K562 (cell line): ENCODE data around the gene BARHL2. TPM values are rescaled to one million over a fixed set of nuclear protein-coding genes. Genes with fewer than 3 reads are reported as not detected.

ENCODE experiments used
- ATAC-seq: fragments of 200-7000 bp; cut with Tn5 transposase; 3 replicates; pipeline ENCODE4 v1.9.1; 2020; ENCODE audit warnings: moderate library complexity
- BruUV-seq: library from RNA; stranded (reverse); fragments of 400-500 nt; replicated peaks from 2 replicates; lab custom pipeline; 2021; lab: Mats Ljungman, UMichigan
- CTCF ChIA-PET: fragments of 300-600 bp; formaldehyde crosslinking; extraction: SDS; loops from one replicate; lab custom pipeline; 2021; ENCODE audit warnings: low intra/inter-chr PET ratio; lab: Yijun Ruan, JAX
- POLR2A ChIA-PET: fragments of 300-600, 350-650 bp; sonication (Branson Sonifier 250); formaldehyde crosslinking; extraction: SDS; loops from one replicate; lab custom pipeline; 2021; ENCODE audit warnings: antibody characterized with exemption, inconsistent platforms; lab: Yijun Ruan, JAX
- DNase-seq, 4 experiments: peaks; one replicate each; pipeline versions ENCODE4 v3.0.0 to v3.0.0-alpha.2; 2011 to 2018; ENCODE audit warnings: low spot score in 3 of 4, mixed read lengths in 3 of 4; ENCODE audit errors: extremely low read depth in 1 of 4
- FAIRE-seq: peaks from 2 replicates; lab custom pipeline; 2011; peaks lifted over from hg19 to GRCh38; lab: Jason Lieb, UNC
- H2AFZ ChIP-seq: 2 replicates; pipeline ENCODE4 v1.6.0; 2011; ENCODE audit warnings: low read depth, low read length, control low read depth, inconsistent platforms
- H3K27ac ChIP-seq: fragments of 200-600 bp; 3 replicates; pipeline ENCODE4 v1.8.0; 2011; ENCODE audit warnings: low read depth, mild to moderate bottlenecking, control low read depth, inconsistent platforms, low read length, moderate library complexity, mixed read lengths; ENCODE audit errors: extremely low read depth
- H3K27me3 ChIP-seq, 2 experiments: fragments of 300-600 bp in 1 of 2; 2 replicates in 1 of 2; 3 replicates in 1 of 2; pipeline versions ENCODE4 v1.6.0 to v1.8.0; 2011; ENCODE audit warnings: inconsistent platforms in 2 of 2, low read length in 2 of 2, mild to moderate bottlenecking in 1 of 2, mixed read lengths in 1 of 2, moderate library complexity in 1 of 2; ENCODE audit not compliant: control insufficient read depth in 2 of 2, insufficient read depth in 2 of 2
- H3K36me3 ChIP-seq: fragments of 300-600 bp; 3 replicates; pipeline ENCODE4 v1.8.0; 2011; ENCODE audit warnings: mild to moderate bottlenecking, low read length, inconsistent platforms; ENCODE audit not compliant: control insufficient read depth, insufficient read depth
- H3K4me1 ChIP-seq, 2 experiments: fragments of 200-600 bp in 1 of 2; replicated peaks in 1 of 2; 2 replicates in 1 of 2; 3 replicates in 1 of 2; pipeline versions ENCODE4 v1.5.1 to v1.8.0; 2011; ENCODE audit warnings: inconsistent platforms in 2 of 2, low read length in 2 of 2, mild to moderate bottlenecking in 1 of 2, mixed read lengths in 1 of 2, moderate library complexity in 1 of 2; ENCODE audit not compliant: control insufficient read depth in 2 of 2, insufficient read depth in 2 of 2
- H3K4me2 ChIP-seq: 2 replicates; pipeline ENCODE4 v1.6.1; 2011; ENCODE audit warnings: low read length, control low read depth, inconsistent platforms, mixed read lengths; ENCODE audit not compliant: insufficient read depth
- H3K4me3 ChIP-seq: fragments of 200-600 bp; sonication (generic), shearing (Covaris generic); 2 replicates; pipeline ENCODE4 v1.5.1; 2016; ENCODE audit warnings: control low read depth, inconsistent platforms
- H3K79me2 ChIP-seq: fragments of 200-600 bp; 3 replicates; pipeline ENCODE4 v1.8.0; 2011; ENCODE audit warnings: low read length, inconsistent platforms; ENCODE audit not compliant: control insufficient read depth, insufficient read depth
- H3K9ac ChIP-seq, 2 experiments: 2 replicates each; pipeline versions ENCODE4 v1.6.0 to v1.6.1; 2011; ENCODE audit warnings: low read depth in 2 of 2, low read length in 2 of 2, control low read depth in 1 of 2, inconsistent platforms in 1 of 2, mild to moderate bottlenecking in 1 of 2, mixed read lengths in 1 of 2; ENCODE audit not compliant: insufficient read depth in 1 of 2
- H3K9me1 ChIP-seq: one replicate; pipeline ENCODE4 v1.6.0; 2011; ENCODE audit warnings: inconsistent platforms, mild to moderate bottlenecking, low read length, moderate library complexity; ENCODE audit not compliant: control insufficient read depth, insufficient read depth
- H3K9me3 ChIP-seq: replicated peaks from 2 replicates; pipeline ENCODE4 v1.5.1; 2011; ENCODE audit warnings: low read depth, low read length, inconsistent platforms; ENCODE audit not compliant: control insufficient read depth, insufficient read depth
- H4K20me1 ChIP-seq: replicated peaks from 2 replicates; pipeline ENCODE4 v1.6.1; 2011; ENCODE audit warnings: low read length, inconsistent platforms, mixed read lengths; ENCODE audit not compliant: control insufficient read depth, insufficient read depth
- REST ChIP-seq, 2 experiments: fragments of 450-650 bp; formaldehyde crosslinking in 1 of 2; IDR thresholded peaks; 2 replicates each; pipeline versions ENCODE4 v1.4.0 to v1.6.1; 2014 to 2020; ENCODE audit warnings: mild to moderate bottlenecking in 2 of 2, borderline replicate concordance in 1 of 2, low read depth in 1 of 2
- ZNF263 ChIP-seq: sonication (generic); formaldehyde crosslinking; IDR thresholded peaks from 2 replicates; pipeline ENCODE4 v1.8.0; 2022; ENCODE audit warnings: mild to moderate bottlenecking, missing genetic modification reagents, borderline replicate concordance
- WGBS: fragments of 100-300 bp; shearing (Covaris generic); methylation state at CpG from one replicate; pipeline ENCODE4 v1.1.6; 2016; ENCODE audit warnings: low coverage, mixed read lengths; ENCODE audit not compliant: insufficient coverage; ENCODE audit errors: missing lambda C conversion rate; 5-methylcytosine and 5-hydroxymethylcytosine counted together
- in situ Hi-C: fragments of 300-500 bp; cut with MboI; formaldehyde crosslinking; loops from 4 replicates; pipeline ENCODE4 v1.15.0; 2018; ENCODE audit warnings: inconsistent platforms, mixed read lengths
- intact Hi-C: fragments of 100-400 bp; cut with micrococcal nuclease; formaldehyde crosslinking; loops from 2 replicates; pipeline ENCODE4 v1.14.2; 2022
- polyA plus RNA-seq, 8 experiments: library from polyadenylated mRNA; depleted of rRNA in 4 of 8; stranded (reverse) in 5 of 8; unstranded in 3 of 8; fragments of >200 nt; fragmentation: Nextera tagmentation in 2 of 8; fragmentation: Illumina TruSeq in 1 of 8; extraction: Ambion mirVana in 2 of 8; extraction: Trizol in 1 of 8; gene quantifications; 2 replicates each; pipeline versions ENCODE4 v1.2.1 to v1.2.3, GENCODE V29; 2011 to 2014; ENCODE audit warnings: inconsistent platforms in 1 of 8, missing spikeins in 1 of 8
- total RNA-seq, 7 experiments: library from RNA; depleted of rRNA in 6 of 7; stranded (reverse); fragments of >200 nt in 6 of 7; fragmentation: Illumina TruSeq in 2 of 7; extraction: Trizol in 2 of 7; gene quantifications; 2 replicates each; pipeline versions ENCODE4 v1.2.1 to v1.2.3, GENCODE V29; 2011 to 2021; ENCODE audit warnings: low replicate concordance in 1 of 7

BARHL2 gene
- total and polyA plus RNA-seq, 9 of the 15 experiments (the other 6 are each of a cell fraction or from before 2014, with no cell fraction given) = 0.06 to 0.11 (median 0.09) TPM; not detected in 6

GRCh38 chr1:90728502-90729287 lies 11.6 kb upstream of the BARHL2 start:
- Histone ChIP-seq H3K79me2 (no peaks in the 10 kb centered on the region), H3K9me3 (no peaks in the 10 kb centered on the region), H4K20me1 (no peaks in the 10 kb centered on the region), H3K27me3 (peaks cover 0 to 2% of the 10 kb centered on the region in 2 experiments; a peak in 2 of 5 replicates), H3K27ac (no peak overlapping the region), H3K9me1 (no peaks in the 10 kb centered on the region), H3K4me2 (no peak overlapping the region), H3K4me1 (peaks cover 6 to 14% of the 10 kb centered on the region in 2 experiments; a peak in 4 of 5 replicates), H3K9ac (no peak overlapping the region; a peak in 1 of 4 replicates), H3K36me3 (no peaks in the 10 kb centered on the region), H3K4me3 (no peak overlapping the region), H2AFZ (0 out of 2 replicates have a peak overlapping the region, but pooled peaks have one; percentile 10)
- intact Hi-C loops = no loop called here
- peak; percentile 83 for TF ChIP-seq ZNF263 (CRISPR knock-in tag)
- TF ChIP-seq REST (IDR thresholded peaks at IDR 0.05; ENCODE audit: borderline replicate concordance) = no peak
- no peak for TF ChIP-seq REST (CRISPR knock-in tag; IDR thresholded peaks at IDR 0.05; ENCODE audit: low read depth)
- FAIRE-seq = no peak
- ChIA-PET CTCF (no interaction called here), POLR2A (interaction anchor here (0.5 to 1.6 kb wide), 5 partner anchors 9 to 509 kb away, joined by 3 to 5 read pairs (median 4); no protein-coding TSS in a partner anchor)
- DNase-seq = no peak
- no TSS peak for BruUV-seq
- WGBS = 59% methylated on average over 23 of the region's 25 CpGs
- in situ Hi-C loops = loop anchor here (10.0 kb wide), 2 partner anchors 236 to 436 kb away; no protein-coding TSS in a partner anchor
- no peak for ATAC-seq
